Common myeloid progenitor, CD34-positive (primary cell): ENCODE results near the gene ABCA2.

Experiments
- CTCF ChIA-PET: fragments of 350-600 bp; sonication (Branson Sonifier 250); formaldehyde crosslinking; loops from one replicate; lab custom pipeline; 2021; ENCODE audit warnings: antibody characterized with exemption; lab: Charles Lee
- POLR2A ChIA-PET: fragments of 350-600 bp; sonication (Branson Sonifier 250); formaldehyde crosslinking; loops from one replicate; lab custom pipeline; 2021; ENCODE audit warnings: antibody characterized with exemption; lab: Charles Lee
- DNase-seq, 3 donors: peaks; one replicate each; pipeline versions ENCODE4 v3.0.0 to v3.0.0-alpha.2; 2013
- H3K27ac ChIP-seq, 2 experiments: 1 replicate in 1 of 2; 2 replicates in 1 of 2; pipeline ENCODE4 v1.7.0; 2013; ENCODE audit warnings: inconsistent platforms in 2 of 2, low read length in 2 of 2, mild to moderate bottlenecking in 2 of 2, low read depth in 1 of 2, moderate library complexity in 1 of 2; ENCODE audit not compliant: severe bottlenecking in 2 of 2, insufficient read depth in 1 of 2, poor library complexity in 1 of 2
- H3K27me3 ChIP-seq, 5 experiments: replicated peaks in 2 of 5; 1 replicate in 3 of 5; 2 replicates in 2 of 5; pipeline versions ENCODE4 v1.6.1 to v1.7.0; 2013; ENCODE audit warnings: low read length in 4 of 5, mild to moderate bottlenecking in 2 of 5, moderate library complexity in 2 of 5, inconsistent platforms in 1 of 5; ENCODE audit not compliant: insufficient read depth in 5 of 5, control insufficient read depth in 4 of 5
- H3K36me3 ChIP-seq, 4 experiments: 1 replicate in 2 of 4; 2 replicates in 2 of 4; pipeline versions ENCODE4 v1.6.1 to v1.7.0; 2013; ENCODE audit warnings: low read length in 3 of 4, control low read depth in 1 of 4, mild to moderate bottlenecking in 1 of 4; ENCODE audit not compliant: control insufficient read depth in 4 of 4, insufficient read depth in 4 of 4
- H3K4me1 ChIP-seq, 4 experiments: 1 replicate in 3 of 4; 2 replicates in 1 of 4; pipeline versions ENCODE4 v1.6.1 to v1.7.1; 2013; ENCODE audit warnings: low read length in 3 of 4, mild to moderate bottlenecking in 3 of 4, control low read depth in 1 of 4, inconsistent platforms in 1 of 4, moderate library complexity in 1 of 4; ENCODE audit not compliant: control insufficient read depth in 4 of 4, insufficient read depth in 4 of 4; ENCODE audit errors: control extremely low read depth in 1 of 4
- H3K4me3 ChIP-seq, 7 experiments: 1 replicate in 4 of 7; 2 replicates in 3 of 7; pipeline versions ENCODE4 v1.5.1 to v1.7.0; 2013; ENCODE audit warnings: mild to moderate bottlenecking in 7 of 7, low read length in 6 of 7, moderate library complexity in 6 of 7, inconsistent platforms in 2 of 7, low read depth in 2 of 7, control low read depth in 1 of 7; ENCODE audit not compliant: insufficient read depth in 4 of 7, control insufficient read depth in 1 of 7; ENCODE audit errors: extremely low read depth in 1 of 7
- H3K9me3 ChIP-seq, 5 experiments: 1 replicate in 4 of 5; 2 replicates in 1 of 5; pipeline versions ENCODE4 v1.6.1 to v1.7.1; 2013; ENCODE audit warnings: low read length in 4 of 5, mild to moderate bottlenecking in 2 of 5, inconsistent platforms in 1 of 5, low read depth in 1 of 5, moderate library complexity in 1 of 5; ENCODE audit not compliant: control insufficient read depth in 4 of 5, insufficient read depth in 2 of 5; ENCODE audit errors: control extremely low read depth in 1 of 5
- WGBS: methylation state at CpG from one replicate; pipeline ENCODE4 v1.1.5; 2013; ENCODE audit not compliant: insufficient coverage; 5-methylcytosine and 5-hydroxymethylcytosine counted together

The ABCA2 gene

GRCh38 chr9:137016436-137016835, 11.6 kb downstream of the ABCA2 start:
- WGBS, result over 99% methylated on average over 10 of the region's 16 CpGs
- H3K4me3 ChIP-seq, result no peak overlapping the region
- H3K27ac ChIP-seq, result no peak overlapping the region
- peaks cover 2 to 91% (median 53%) of the 10 kb centered on the region in 4 experiments for H3K36me3 ChIP-seq
- peaks cover 0 to 3% (median 0%) of the 10 kb centered on the region in 4 experiments for H3K4me1 ChIP-seq
- no peak for DNase-seq
- no peaks in the 10 kb centered on the region for H3K27me3 ChIP-seq
- H3K9me3 ChIP-seq, result no peaks in the 10 kb centered on the region
- ChIA-PET CTCF (no interaction called here), POLR2A (no interaction called here)

DNA sequence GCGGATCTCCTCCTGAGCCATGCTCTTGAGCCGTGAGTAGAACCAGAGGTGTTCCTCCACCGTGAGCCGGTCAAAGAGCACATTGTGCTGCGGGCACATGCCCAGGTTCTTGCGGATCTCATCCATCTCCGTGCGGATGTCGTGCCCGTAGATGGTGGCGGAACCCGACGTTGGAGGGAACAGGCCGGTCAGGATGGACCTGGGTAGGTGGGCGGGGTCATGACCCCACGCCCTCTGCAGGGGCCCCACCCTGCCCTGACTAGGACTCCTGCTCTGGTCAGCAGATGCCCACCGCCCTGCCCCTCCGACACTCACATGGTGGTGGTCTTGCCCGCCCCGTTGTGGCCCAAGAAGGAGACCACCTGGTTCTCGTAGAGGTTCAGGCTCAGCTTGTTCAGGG, 12.1 kb downstream of the ABCA2 start:
- no peaks in the 10 kb centered on the region for H3K27me3 ChIP-seq
- ChIA-PET POLR2A (no interaction called here), CTCF (no interaction called here)
- H3K36me3 ChIP-seq, result peaks cover 2 to 91% (median 51%) of the 10 kb centered on the region in 4 experiments
- peaks cover 0 to 3% (median 0%) of the 10 kb centered on the region in 4 experiments for H3K4me1 ChIP-seq
- no peak for DNase-seq
- H3K4me3 ChIP-seq, result no peak overlapping the region
- WGBS, result 98% methylated on average over 20 of the region's 21 CpGs
- H3K9me3 ChIP-seq, result no peaks in the 10 kb centered on the region
- no peak overlapping the region for H3K27ac ChIP-seq

- POLR2A ChIA-PET, result no interaction called here
These were observed 12.5 kb downstream of the ABCA2 start for GRCh38 chr9:137015540-137015930.

GRCh38 chr9:137014776-137015539, 13.1 kb downstream of the ABCA2 start:
- Histone ChIP-seq H3K36me3 (peaks cover 2 to 86% (median 49%) of the 10 kb centered on the region in 4 experiments), H3K4me3 (no peak overlapping the region), H3K27me3 (no peaks in the 10 kb centered on the region), H3K4me1 (peaks cover 0 to 3% (median 0%) of the 10 kb centered on the region in 4 experiments), H3K27ac (no peak overlapping the region), H3K9me3 (no peaks in the 10 kb centered on the region)
- CTCF ChIA-PET, result interaction anchor here (1.1 to 2.0 kb wide), 3 partner anchors 9 to 67 kb away, joined by 3 to 7 read pairs (median 3); no protein-coding TSS in a partner anchor
- 97% methylated on average over 36 of the region's 36 CpGs for WGBS
- POLR2A ChIA-PET, result no interaction called here
- no peak for DNase-seq

More at GRCh38 chr9:137015540-137015930, 12.5 kb downstream of the ABCA2 start:
- CTCF ChIA-PET, result interaction anchor here (1.1 kb wide), 1 partner anchor 67 kb away, joined by 3 read pairs; no protein-coding TSS in a partner anchor
- H3K27ac ChIP-seq, result no peak overlapping the region
- no peak for DNase-seq
- H3K36me3 ChIP-seq, result peaks cover 2 to 88% (median 50%) of the 10 kb centered on the region in 4 experiments
- 99% methylated on average over 24 of the region's 25 CpGs for WGBS
- H3K4me3 ChIP-seq, result no peak overlapping the region
- no peaks in the 10 kb centered on the region for H3K9me3 ChIP-seq
- peaks cover 0 to 3% (median 0%) of the 10 kb centered on the region in 4 experiments for H3K4me1 ChIP-seq
- H3K27me3 ChIP-seq, result no peaks in the 10 kb centered on the region

- Histone ChIP-seq H3K4me3 (no peak overlapping the region), H3K4me1 (peaks cover 0 to 3% (median 0%) of the 10 kb centered on the region in 4 experiments), H3K9me3 (no peaks in the 10 kb centered on the region), H3K27me3 (no peaks in the 10 kb centered on the region), H3K36me3 (peaks cover 2 to 84% (median 49%) of the 10 kb centered on the region in 4 experiments), H3K27ac (no peak overlapping the region)
- WGBS, result 93% methylated on average over 23 of the region's 23 CpGs
- POLR2A ChIA-PET, result no interaction called here
- no peak for DNase-seq
- CTCF ChIA-PET, result interaction anchor here (1.4 to 2.0 kb wide), 2 partner anchors 8 to 15 kb away, joined by 3 to 7 read pairs; no protein-coding TSS in a partner anchor
These were observed 13.9 kb downstream of the ABCA2 start for GRCh38 chr9:137014166-137014565.

- DNase-seq, result no peak
- ChIA-PET CTCF (interaction anchor here (2.0 kb wide), 1 partner anchor 16 kb away, joined by 7 read pairs; no protein-coding TSS in a partner anchor), POLR2A (no interaction called here)
- 98% methylated on average over 9 of the region's 20 CpGs for WGBS
- no peaks in the 10 kb centered on the region for H3K9me3 ChIP-seq
- H3K27me3 ChIP-seq, result no peaks in the 10 kb centered on the region
- no peak overlapping the region for H3K4me3 ChIP-seq
- H3K36me3 ChIP-seq, result peaks cover 2 to 79% (median 43%) of the 10 kb centered on the region in 4 experiments
- H3K4me1 ChIP-seq, result peaks cover 0 to under 1% (median 0%) of the 10 kb centered on the region in 4 experiments
- no peak overlapping the region for H3K27ac ChIP-seq
These were observed 14.5 kb downstream of the ABCA2 start for GRCh38 chr9:137013571-137013940.
